A549 treated with DMSO at 1 μM for 4 hours (cell line): Measurements from ENCODE around the gene ZNF169. TPM values are rescaled to one million over a fixed set of nuclear protein-coding genes. Genes with fewer than 3 reads are reported as not detected.

Source experiments
- total RNA-seq: library from RNA; stranded (reverse); fragments of 200-300 nt; extraction: Qiagen RNA extraction; gene quantifications from 5 replicates; pipeline ENCODE4 v1.2.3, GENCODE V29; 2022; ENCODE audit warnings: low read depth

ZNF169 gene
- 1.4 to 2.2 TPM (median 1.7 TPM) in 5 replicates for total RNA-seq

DNA sequence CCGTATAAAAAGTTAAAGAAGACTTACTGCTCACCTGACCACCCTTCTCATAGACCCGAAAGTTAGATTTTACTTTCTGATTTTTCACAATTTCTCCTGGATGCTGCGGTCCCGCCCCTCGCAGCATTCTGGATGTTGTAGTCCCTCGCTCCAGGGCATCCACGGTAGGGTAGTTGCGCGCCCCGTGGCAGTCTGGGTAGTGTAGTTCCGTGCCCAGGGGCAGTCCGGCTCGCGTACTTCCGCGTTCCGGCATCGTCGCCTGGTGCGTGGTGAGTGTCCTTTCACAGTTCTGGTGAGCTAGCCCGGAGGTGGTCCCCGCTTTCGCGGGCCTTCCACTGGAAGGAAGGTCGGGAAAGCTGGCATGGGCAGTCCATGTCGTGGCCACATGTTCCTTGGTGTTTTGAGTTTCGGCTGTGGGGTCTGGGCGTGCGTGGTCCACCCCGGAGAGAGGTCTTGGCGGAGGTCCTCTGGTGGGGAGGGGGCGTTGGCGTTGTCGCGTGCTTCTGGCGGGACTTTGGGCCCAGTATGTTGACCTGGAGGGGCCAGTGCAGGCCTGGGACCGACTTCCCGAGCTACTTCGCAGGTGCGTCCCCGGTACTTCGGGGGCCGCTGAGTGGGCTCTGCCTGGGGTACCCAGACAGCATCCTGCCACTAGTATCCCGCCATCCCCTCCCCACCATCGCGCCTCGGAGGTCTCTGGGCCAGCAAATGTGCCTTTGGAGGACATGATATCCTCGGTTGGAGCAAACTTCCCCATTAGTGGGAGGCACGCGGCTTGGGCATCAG is at the start of gene ZNF169:
TSS of gene ZNF169 (plus strand) at position 222 of the 786 bp plus-strand sequence. CDS start 19,515 bp downstream, outside the sequence.

GRCh38 chr9:94328544-94328943 is 69.4 kb downstream of the ZNF169 start, which contains the start of gene NUTM2F:
Gene NUTM2F, minus strand, starts transcription at chr9:94328644. Its CDS starts 21 bp downstream, at chr9:94328623.

Other genes with a start within 250 kb of the ZNF169 start
- 3.8 to 4.4 TPM (median 4.3 TPM) in 5 replicates for gene PTPDC1, start 174.8 kb upstream of the ZNF169 start, total RNA-seq
- gene NUTM2F, start 69.3 kb downstream of the ZNF169 start, total RNA-seq: not detected in 5 replicates